GM19099 (cell line): Measurements from ENCODE around the gene ST6GALNAC2.

Experiments
- POLR2A ChIP-seq: IDR thresholded peaks from 3 replicates; pipeline ENCODE4 v1.6.1; 2011; ENCODE audit warnings: low read depth; ENCODE audit not compliant: insufficient read length; ENCODE audit errors: extremely low read depth

ST6GALNAC2 gene

DNA sequence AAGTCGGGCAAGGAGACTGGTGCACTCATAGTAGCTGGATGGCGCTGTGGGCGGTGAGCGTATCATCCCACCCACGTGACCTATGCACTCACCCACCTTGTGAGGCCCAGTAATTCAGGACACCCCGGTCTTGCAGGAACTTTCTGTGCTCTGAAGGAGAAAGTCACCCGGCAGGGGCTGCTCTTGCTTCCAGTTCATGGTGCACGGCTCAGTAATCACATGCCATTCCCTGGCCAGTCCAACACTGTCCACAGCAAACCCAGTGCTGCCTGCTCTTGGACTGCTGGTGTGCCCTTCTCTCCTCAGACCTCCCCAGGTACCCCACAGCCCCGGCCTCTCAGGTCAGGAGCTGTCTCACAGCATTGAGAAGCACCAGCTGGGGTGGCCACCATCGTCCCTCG, 68.0 kb downstream of the ST6GALNAC2 start:
- no peak for TF ChIP-seq POLR2A
